GM23338 (cell line): ENCODE results near the gene CAST. TPM values are rescaled to one million over a fixed set of nuclear protein-coding genes. Genes with fewer than 3 reads are reported as not detected.
A peak's percentile ranks its signal among the peaks of the same experiment; 100 is the strongest.

Experiments
- ATAC-seq: fragments of 200-7000 bp; cut with Tn5 transposase; 3 replicates; pipeline ENCODE4 v1.9.1; 2020
- DNase-seq: peaks from one replicate; pipeline ENCODE4 v3.0.0-alpha.2; 2015; ENCODE audit warnings: low spot score
- H2AFZ ChIP-seq: fragments of 200-600 bp; sonication (generic); 2 replicates; pipeline ENCODE4 v1.8.0; 2016; ENCODE audit warnings: antibody characterized with exemption, mild to moderate bottlenecking, moderate library complexity
- H3F3A ChIP-seq: fragments of 200-600 bp; sonication (generic); replicated peaks from 2 replicates; pipeline ENCODE4 v1.8.0; 2017; ENCODE audit warnings: antibody characterized with exemption, mixed run types, low read depth
- H3K27ac ChIP-seq: fragments of 200-600 bp; sonication (generic); 2 replicates; pipeline ENCODE4 v1.6.1; 2016; ENCODE audit warnings: low read depth
- H3K27me3 ChIP-seq: fragments of 200-600 bp; sonication (generic); 2 replicates; pipeline ENCODE4 v1.8.0; 2016; ENCODE audit warnings: mild to moderate bottlenecking, mixed run types, moderate library complexity; ENCODE audit not compliant: insufficient read depth
- H3K36me3 ChIP-seq: fragments of 200-600 bp; sonication (generic); 2 replicates; pipeline ENCODE4 v1.8.0; 2016; ENCODE audit warnings: mild to moderate bottlenecking; ENCODE audit not compliant: insufficient read depth
- H3K4me1 ChIP-seq: fragments of 200-600 bp; sonication (generic); 2 replicates; pipeline ENCODE4 v1.8.0; 2016; ENCODE audit warnings: mild to moderate bottlenecking, moderate library complexity; ENCODE audit not compliant: insufficient read depth
- H3K4me2 ChIP-seq: fragments of 200-600 bp; sonication (generic); 2 replicates; pipeline ENCODE4 v1.7.1; 2017; ENCODE audit warnings: mixed run types
- H3K4me3 ChIP-seq: fragments of 200-600 bp; sonication (generic); 2 replicates; pipeline ENCODE4 v1.6.1; 2016; ENCODE audit warnings: mixed run types
- H3K79me2 ChIP-seq: fragments of 200-600 bp; sonication (generic); replicated peaks from 2 replicates; pipeline ENCODE4 v1.8.0; 2017; ENCODE audit warnings: mild to moderate bottlenecking; ENCODE audit not compliant: insufficient read depth
- H3K9me2 ChIP-seq: fragments of 200-600 bp; sonication (generic); 2 replicates; pipeline ENCODE4 v1.8.0; 2017; ENCODE audit not compliant: insufficient read depth
- H4K20me1 ChIP-seq: fragments of 200-600 bp; sonication (generic); replicated peaks from 2 replicates; pipeline ENCODE4 v1.8.0; 2017; ENCODE audit warnings: mild to moderate bottlenecking; ENCODE audit not compliant: insufficient read depth
- H3K27ac Mint-ChIP-seq: 2 replicates; pipeline ENCODE4 v1.8.0; 2020; ENCODE audit warnings: inconsistent platforms, mild to moderate bottlenecking, moderate library complexity, mixed read lengths
- H3K27me3 Mint-ChIP-seq: 3 replicates; pipeline ENCODE4 v1.8.0; 2022; ENCODE audit warnings: low read depth, mild to moderate bottlenecking, moderate library complexity, mixed read lengths, inconsistent platforms; ENCODE audit not compliant: insufficient read depth, poor library complexity
- H3K36me3 Mint-ChIP-seq: 3 replicates; pipeline ENCODE4 v1.8.0; 2021; ENCODE audit warnings: low read depth, mild to moderate bottlenecking, inconsistent platforms, moderate library complexity, mixed read lengths
- H3K4me1 Mint-ChIP-seq: 3 replicates; pipeline ENCODE4 v1.8.0; 2020; ENCODE audit warnings: mild to moderate bottlenecking, inconsistent platforms, mixed read lengths
- H3K4me3 Mint-ChIP-seq: 3 replicates; pipeline ENCODE4 v1.8.0; 2021; ENCODE audit warnings: moderate library complexity, mild to moderate bottlenecking, inconsistent platforms, mixed read lengths
- H3K9me3 Mint-ChIP-seq: 3 replicates; pipeline ENCODE4 v1.8.0; 2020; ENCODE audit warnings: moderate library complexity, mild to moderate bottlenecking, inconsistent platforms, mixed read lengths
- CREB1 ChIP-seq: fragments of 250-450 bp; sonication (Bioruptor Pico); IDR thresholded peaks from 2 replicates; pipeline ENCODE4 v1.5.0; 2020; ENCODE audit warnings: low read depth, mild to moderate bottlenecking, moderate library complexity
- EZH2 ChIP-seq: fragments of 200-600 bp; sonication (generic); IDR thresholded peaks from one replicate; pipeline ENCODE4 v1.8.0; 2017; ENCODE audit warnings: antibody characterized with exemption, mild to moderate bottlenecking, low read depth; ENCODE audit not compliant: unreplicated experiment
- EZH2phosphoT487 ChIP-seq: fragments of 200-600 bp; sonication (generic); IDR thresholded peaks from one replicate; pipeline ENCODE4 v1.8.1; 2018; ENCODE audit warnings: antibody characterized with exemption; ENCODE audit not compliant: unreplicated experiment
- JUNB ChIP-seq: IDR thresholded peaks from one replicate; pipeline ENCODE4 v1.6.1; 2016; ENCODE audit warnings: antibody characterized with exemption; ENCODE audit not compliant: unreplicated experiment
- POLR2AphosphoS5 ChIP-seq: IDR thresholded peaks from 2 replicates; pipeline ENCODE4 v1.6.1; 2016; ENCODE audit warnings: antibody characterized with exemption, low read depth
- STAT1 ChIP-seq: IDR thresholded peaks from one replicate; pipeline ENCODE4 v1.6.1; 2016; ENCODE audit warnings: antibody characterized with exemption; ENCODE audit not compliant: unreplicated experiment
- polyA plus RNA-seq: library from polyadenylated mRNA; unstranded; fragments of >200 nt; fragmentation: Nextera tagmentation; extraction: Ambion mirVana; gene quantifications from 2 replicates; pipeline ENCODE4 v1.2.1, GENCODE V29; 2016
- total RNA-seq: library from RNA; depleted of rRNA; stranded (reverse); fragments of >200 nt; shearing (Covaris generic); gene quantifications from 2 replicates; pipeline ENCODE4 v1.2.3, GENCODE V29; 2014
- TF ChIP-seq, protein P1 (sequence below): IDR thresholded peaks from 2 replicates; pipeline ENCODE4 v1.6.1; 2016; ENCODE audit warnings: antibody characterized with exemption
- TF ChIP-seq, protein P2 (sequence below), 2 experiments: fragments of 200-600 bp in 1 of 2; sonication (generic) in 1 of 2; conservative IDR thresholded peaks; 2 replicates each; pipeline versions ENCODE4 v1.5.1 to v1.6.1; 2016 to 2017; ENCODE audit warnings: antibody characterized with exemption in 2 of 2, low read depth in 2 of 2, mild to moderate bottlenecking in 2 of 2, moderate library complexity in 1 of 2
- TF ChIP-seq, protein P3 (sequence below): IDR thresholded peaks from one replicate; pipeline ENCODE4 v1.6.1; 2018; ENCODE audit warnings: antibody characterized with exemption; ENCODE audit not compliant: unreplicated experiment

Gene CAST
- total and polyA plus RNA-seq, 2 experiments from 2014 or later = 37.9 to 57.7 TPM

DNA sequence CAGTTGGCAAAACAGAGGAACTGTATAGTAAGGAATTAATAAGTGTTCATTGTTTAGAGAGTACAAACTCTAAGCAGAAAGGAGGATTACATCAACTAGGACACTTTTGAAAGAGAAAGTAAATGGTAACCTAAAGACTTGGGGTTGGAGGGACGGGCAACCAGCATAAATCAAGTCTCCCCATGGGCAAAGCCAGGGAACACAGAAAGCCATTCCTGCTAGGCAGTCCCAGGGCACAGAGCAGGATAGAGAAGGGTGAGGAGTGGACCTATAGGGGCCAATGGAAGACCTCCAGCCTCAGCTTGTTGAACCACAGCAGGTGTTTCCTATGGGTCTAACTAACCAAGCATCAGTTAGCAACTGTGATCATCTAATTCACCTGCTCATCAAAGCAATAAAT lies 154.8 kb downstream of the CAST start:
- no peak for TF ChIP-seq STAT1
- TF ChIP-seq, protein P1, sequence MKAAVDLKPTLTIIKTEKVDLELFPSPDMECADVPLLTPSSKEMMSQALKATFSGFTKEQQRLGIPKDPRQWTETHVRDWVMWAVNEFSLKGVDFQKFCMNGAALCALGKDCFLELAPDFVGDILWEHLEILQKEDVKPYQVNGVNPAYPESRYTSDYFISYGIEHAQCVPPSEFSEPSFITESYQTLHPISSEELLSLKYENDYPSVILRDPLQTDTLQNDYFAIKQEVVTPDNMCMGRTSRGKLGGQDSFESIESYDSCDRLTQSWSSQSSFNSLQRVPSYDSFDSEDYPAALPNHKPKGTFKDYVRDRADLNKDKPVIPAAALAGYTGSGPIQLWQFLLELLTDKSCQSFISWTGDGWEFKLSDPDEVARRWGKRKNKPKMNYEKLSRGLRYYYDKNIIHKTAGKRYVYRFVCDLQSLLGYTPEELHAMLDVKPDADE = no peak
- H3K4me3 Mint-ChIP-seq = no peak overlapping the region; the same call in 2 of the 3 replicates
- H3K27ac ChIP-seq = no peak overlapping the region
- ATAC-seq = no peak
- H3K36me3 Mint-ChIP-seq = no peaks in the 10 kb centered on the region
- no peaks in the 10 kb centered on the region for H4K20me1 ChIP-seq
- H3K36me3 ChIP-seq = no peaks in the 10 kb centered on the region
- no peaks in the 10 kb centered on the region; the same call in 1 of the 2 replicates for H3K9me2 ChIP-seq
- no peaks in the 10 kb centered on the region for H3K79me2 ChIP-seq
- no peak for DNase-seq
- no peaks in the 10 kb centered on the region for H3K27me3 Mint-ChIP-seq
- no peaks in the 10 kb centered on the region for H3K9me3 Mint-ChIP-seq
- H3K4me1 Mint-ChIP-seq = peaks cover 28% of the 10 kb centered on the region
- H3F3A ChIP-seq = no peaks in the 10 kb centered on the region
- H3K27me3 ChIP-seq = no peaks in the 10 kb centered on the region
- no peak overlapping the region for H3K4me3 ChIP-seq
- H2AFZ ChIP-seq = no peak overlapping the region
- H3K4me1 ChIP-seq = peaks cover 12% of the 10 kb centered on the region
- 0 out of 2 replicates have a peak overlapping the region, but pooled peaks have one; percentile 34 for H3K4me2 ChIP-seq
- no peak overlapping the region for H3K27ac Mint-ChIP-seq

- no peak for TF ChIP-seq EZH2
- Histone ChIP-seq H3K27ac (no peak overlapping the region), H3K9me2 (no peaks in the 10 kb centered on the region; the same call in 1 of the 2 replicates), H3K4me3 (no peak overlapping the region), H3K27me3 (no peaks in the 10 kb centered on the region), H4K20me1 (no peaks in the 10 kb centered on the region), H3K4me2 (no peak overlapping the region), H3F3A (no peaks in the 10 kb centered on the region), H3K36me3 (no peaks in the 10 kb centered on the region), H3K4me1 (peaks cover 12% of the 10 kb centered on the region), H3K79me2 (no peaks in the 10 kb centered on the region), H2AFZ (no peak overlapping the region)
- Mint-ChIP-seq H3K4me3 (no peak overlapping the region), H3K36me3 (no peaks in the 10 kb centered on the region), H3K9me3 (no peaks in the 10 kb centered on the region), H3K4me1 (peaks cover 30% of the 10 kb centered on the region), H3K27me3 (no peaks in the 10 kb centered on the region), H3K27ac (no peak overlapping the region)
- DNase-seq (no peak), ATAC-seq (no peak)
Measured at GRCh38 chr5:96817506-96817905, 155.3 kb downstream of the CAST start.

DNA sequence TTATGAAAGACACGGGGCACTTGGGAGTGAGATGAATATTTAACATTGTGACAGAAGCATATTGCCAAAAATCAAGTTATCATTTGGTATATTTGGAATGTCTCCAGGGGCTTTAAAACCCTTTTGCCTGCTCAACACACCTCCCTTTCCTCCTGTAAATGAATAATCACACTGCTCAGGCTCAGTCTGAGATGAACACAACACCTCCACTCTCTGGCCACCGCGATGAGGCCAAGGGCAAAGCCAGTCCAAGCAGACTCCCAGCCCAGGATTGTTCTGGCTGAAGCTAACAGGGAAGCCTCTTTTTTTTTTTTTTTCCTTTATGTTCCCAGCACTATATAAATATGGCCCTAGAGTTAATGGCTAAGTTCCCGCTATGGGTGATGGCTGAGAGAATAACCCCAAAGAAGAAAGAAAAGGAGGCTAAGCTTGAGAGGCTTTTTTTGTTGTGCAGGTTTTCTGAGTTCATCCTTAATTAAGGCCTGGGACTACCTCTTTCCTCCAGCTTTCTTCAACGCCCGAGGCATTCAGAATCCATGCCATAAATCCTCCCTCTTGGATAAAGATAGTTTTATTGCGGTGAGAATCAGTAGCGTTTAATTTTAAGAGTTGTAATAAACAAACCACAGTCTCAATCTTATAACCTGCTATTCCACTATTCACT lies 156.1 kb downstream of the CAST start:
- H3K4me1 ChIP-seq = peaks cover 12% of the 10 kb centered on the region
- H3K27me3 Mint-ChIP-seq = no peaks in the 10 kb centered on the region
- ATAC-seq (no peak), DNase-seq (no peak)
- no peak overlapping the region for H2AFZ ChIP-seq
- no peaks in the 10 kb centered on the region for H3K36me3 Mint-ChIP-seq
- H3K36me3 ChIP-seq = no peaks in the 10 kb centered on the region
- H3K27ac Mint-ChIP-seq = no peak overlapping the region
- no peaks in the 10 kb centered on the region for H3K9me3 Mint-ChIP-seq
- no peak overlapping the region for H3K4me3 ChIP-seq
- TF ChIP-seq JUNB (no peak), POLR2AphosphoS5 (no peak), CREB1 (CRISPR knock-in tag) (no peak), EZH2phosphoT487 (no peak), STAT1 (no peak)
- TF ChIP-seq, protein P2, sequence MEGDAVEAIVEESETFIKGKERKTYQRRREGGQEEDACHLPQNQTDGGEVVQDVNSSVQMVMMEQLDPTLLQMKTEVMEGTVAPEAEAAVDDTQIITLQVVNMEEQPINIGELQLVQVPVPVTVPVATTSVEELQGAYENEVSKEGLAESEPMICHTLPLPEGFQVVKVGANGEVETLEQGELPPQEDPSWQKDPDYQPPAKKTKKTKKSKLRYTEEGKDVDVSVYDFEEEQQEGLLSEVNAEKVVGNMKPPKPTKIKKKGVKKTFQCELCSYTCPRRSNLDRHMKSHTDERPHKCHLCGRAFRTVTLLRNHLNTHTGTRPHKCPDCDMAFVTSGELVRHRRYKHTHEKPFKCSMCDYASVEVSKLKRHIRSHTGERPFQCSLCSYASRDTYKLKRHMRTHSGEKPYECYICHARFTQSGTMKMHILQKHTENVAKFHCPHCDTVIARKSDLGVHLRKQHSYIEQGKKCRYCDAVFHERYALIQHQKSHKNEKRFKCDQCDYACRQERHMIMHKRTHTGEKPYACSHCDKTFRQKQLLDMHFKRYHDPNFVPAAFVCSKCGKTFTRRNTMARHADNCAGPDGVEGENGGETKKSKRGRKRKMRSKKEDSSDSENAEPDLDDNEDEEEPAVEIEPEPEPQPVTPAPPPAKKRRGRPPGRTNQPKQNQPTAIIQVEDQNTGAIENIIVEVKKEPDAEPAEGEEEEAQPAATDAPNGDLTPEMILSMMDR (conservative IDR thresholded peaks at IDR 0.05; ENCODE audit: low read depth in 2 of 2) = no peak
- TF ChIP-seq, protein P3, sequence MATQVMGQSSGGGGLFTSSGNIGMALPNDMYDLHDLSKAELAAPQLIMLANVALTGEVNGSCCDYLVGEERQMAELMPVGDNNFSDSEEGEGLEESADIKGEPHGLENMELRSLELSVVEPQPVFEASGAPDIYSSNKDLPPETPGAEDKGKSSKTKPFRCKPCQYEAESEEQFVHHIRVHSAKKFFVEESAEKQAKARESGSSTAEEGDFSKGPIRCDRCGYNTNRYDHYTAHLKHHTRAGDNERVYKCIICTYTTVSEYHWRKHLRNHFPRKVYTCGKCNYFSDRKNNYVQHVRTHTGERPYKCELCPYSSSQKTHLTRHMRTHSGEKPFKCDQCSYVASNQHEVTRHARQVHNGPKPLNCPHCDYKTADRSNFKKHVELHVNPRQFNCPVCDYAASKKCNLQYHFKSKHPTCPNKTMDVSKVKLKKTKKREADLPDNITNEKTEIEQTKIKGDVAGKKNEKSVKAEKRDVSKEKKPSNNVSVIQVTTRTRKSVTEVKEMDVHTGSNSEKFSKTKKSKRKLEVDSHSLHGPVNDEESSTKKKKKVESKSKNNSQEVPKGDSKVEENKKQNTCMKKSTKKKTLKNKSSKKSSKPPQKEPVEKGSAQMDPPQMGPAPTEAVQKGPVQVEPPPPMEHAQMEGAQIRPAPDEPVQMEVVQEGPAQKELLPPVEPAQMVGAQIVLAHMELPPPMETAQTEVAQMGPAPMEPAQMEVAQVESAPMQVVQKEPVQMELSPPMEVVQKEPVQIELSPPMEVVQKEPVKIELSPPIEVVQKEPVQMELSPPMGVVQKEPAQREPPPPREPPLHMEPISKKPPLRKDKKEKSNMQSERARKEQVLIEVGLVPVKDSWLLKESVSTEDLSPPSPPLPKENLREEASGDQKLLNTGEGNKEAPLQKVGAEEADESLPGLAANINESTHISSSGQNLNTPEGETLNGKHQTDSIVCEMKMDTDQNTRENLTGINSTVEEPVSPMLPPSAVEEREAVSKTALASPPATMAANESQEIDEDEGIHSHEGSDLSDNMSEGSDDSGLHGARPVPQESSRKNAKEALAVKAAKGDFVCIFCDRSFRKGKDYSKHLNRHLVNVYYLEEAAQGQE = no peak
- H3K4me3 Mint-ChIP-seq = no peak overlapping the region
- H3K79me2 ChIP-seq = no peaks in the 10 kb centered on the region
- H3F3A ChIP-seq = no peaks in the 10 kb centered on the region
- H3K27me3 ChIP-seq = no peaks in the 10 kb centered on the region
- no peak overlapping the region for H3K4me2 ChIP-seq
- peaks cover 30% of the 10 kb centered on the region for H3K4me1 Mint-ChIP-seq
- no peaks in the 10 kb centered on the region; the same call in 1 of the 2 replicates for H3K9me2 ChIP-seq
- no peak overlapping the region for H3K27ac ChIP-seq
- H4K20me1 ChIP-seq = no peaks in the 10 kb centered on the region
